ENCODE measurements around the gene BSN.
A peak's percentile ranks its signal among the peaks of the same experiment; 100 is the strongest.

The BSN gene

DNA sequence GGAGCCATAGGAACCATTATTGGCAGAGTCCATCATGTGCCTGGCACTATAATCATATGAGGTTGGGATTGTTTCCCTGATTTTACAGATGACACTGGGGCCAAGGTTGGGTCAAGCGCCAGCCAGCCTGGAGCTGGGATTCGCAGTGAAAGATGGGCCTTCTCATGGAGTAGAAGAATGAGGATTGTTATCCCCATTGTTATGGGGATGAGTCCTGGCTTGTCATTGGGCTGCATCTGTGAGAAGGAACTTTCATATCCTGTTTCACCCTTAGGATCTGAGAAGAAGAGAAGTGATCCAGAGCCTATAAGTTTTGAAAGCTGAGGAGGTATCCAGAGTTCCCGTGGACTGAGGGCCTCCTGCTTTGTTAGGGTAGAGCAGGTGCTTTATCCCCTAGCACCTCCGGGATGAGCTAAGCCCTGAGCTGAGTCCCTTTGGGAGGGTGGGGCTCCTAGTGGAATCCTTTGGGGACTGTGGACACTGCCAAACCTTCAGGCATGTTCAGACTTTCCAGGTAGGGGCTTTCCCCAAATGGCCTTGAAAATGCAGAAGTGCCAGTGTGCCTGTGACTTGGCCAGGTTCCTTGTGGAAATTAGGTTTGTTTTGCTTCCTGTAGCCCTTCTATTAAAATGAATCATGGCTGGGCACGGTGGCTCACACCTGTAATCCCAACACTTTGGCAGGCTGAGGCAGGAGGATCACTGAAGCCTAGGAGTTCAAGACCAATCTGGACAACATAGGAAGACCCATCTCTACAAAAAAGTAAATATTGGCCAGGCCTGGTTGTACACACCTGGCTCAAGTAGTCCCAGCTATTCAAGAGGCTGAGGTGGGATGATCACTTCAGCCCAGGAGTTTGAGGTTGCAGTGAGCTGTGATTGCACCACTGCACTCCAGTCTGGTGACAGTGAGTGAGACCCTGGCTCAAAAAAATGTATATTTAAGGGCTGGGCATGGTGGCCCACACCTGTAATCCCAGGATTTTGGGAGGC lies 30.2 kb upstream of the BSN start:
- TF ChIP-seq USF1 (IDR thresholded peaks at IDR 0.05) (no peak), RAD21 (IDR thresholded peaks at IDR 0.05; ENCODE audit: low read depth) (no peak), ZBTB7A (IDR thresholded peaks at IDR 0.05; ENCODE audit: low read depth) (no peak), TAF1 (IDR thresholded peaks at IDR 0.05; ENCODE audit: low read depth) (no peak), CREB1 (IDR thresholded peaks at IDR 0.05; ENCODE audit: low read depth) (no peak)
- TF ChIP-seq, protein P1, sequence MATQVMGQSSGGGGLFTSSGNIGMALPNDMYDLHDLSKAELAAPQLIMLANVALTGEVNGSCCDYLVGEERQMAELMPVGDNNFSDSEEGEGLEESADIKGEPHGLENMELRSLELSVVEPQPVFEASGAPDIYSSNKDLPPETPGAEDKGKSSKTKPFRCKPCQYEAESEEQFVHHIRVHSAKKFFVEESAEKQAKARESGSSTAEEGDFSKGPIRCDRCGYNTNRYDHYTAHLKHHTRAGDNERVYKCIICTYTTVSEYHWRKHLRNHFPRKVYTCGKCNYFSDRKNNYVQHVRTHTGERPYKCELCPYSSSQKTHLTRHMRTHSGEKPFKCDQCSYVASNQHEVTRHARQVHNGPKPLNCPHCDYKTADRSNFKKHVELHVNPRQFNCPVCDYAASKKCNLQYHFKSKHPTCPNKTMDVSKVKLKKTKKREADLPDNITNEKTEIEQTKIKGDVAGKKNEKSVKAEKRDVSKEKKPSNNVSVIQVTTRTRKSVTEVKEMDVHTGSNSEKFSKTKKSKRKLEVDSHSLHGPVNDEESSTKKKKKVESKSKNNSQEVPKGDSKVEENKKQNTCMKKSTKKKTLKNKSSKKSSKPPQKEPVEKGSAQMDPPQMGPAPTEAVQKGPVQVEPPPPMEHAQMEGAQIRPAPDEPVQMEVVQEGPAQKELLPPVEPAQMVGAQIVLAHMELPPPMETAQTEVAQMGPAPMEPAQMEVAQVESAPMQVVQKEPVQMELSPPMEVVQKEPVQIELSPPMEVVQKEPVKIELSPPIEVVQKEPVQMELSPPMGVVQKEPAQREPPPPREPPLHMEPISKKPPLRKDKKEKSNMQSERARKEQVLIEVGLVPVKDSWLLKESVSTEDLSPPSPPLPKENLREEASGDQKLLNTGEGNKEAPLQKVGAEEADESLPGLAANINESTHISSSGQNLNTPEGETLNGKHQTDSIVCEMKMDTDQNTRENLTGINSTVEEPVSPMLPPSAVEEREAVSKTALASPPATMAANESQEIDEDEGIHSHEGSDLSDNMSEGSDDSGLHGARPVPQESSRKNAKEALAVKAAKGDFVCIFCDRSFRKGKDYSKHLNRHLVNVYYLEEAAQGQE (IDR thresholded peaks at IDR 0.05; ENCODE audit: low read depth), result no peak

GRCh38 chr3:49529567-49529966 lies 24.7 kb upstream of the BSN start:
- TF ChIP-seq RAD21 (IDR thresholded peaks at IDR 0.05; ENCODE audit: low read depth) (no peak), CREB1 (IDR thresholded peaks at IDR 0.05; ENCODE audit: low read depth) (no peak), EGR1 (IDR thresholded peaks at IDR 0.05) (no peak), TAF1 (IDR thresholded peaks at IDR 0.05; ENCODE audit: low read depth) (no peak), ZBTB7A (IDR thresholded peaks at IDR 0.05; ENCODE audit: low read depth) (no peak), TEAD4 (IDR thresholded peaks at IDR 0.05) (no peak), EP300 (IDR thresholded peaks at IDR 0.05; ENCODE audit: borderline replicate concordance) (no peak), FOXM1 (IDR thresholded peaks at IDR 0.05; ENCODE audit: borderline replicate concordance, low read depth) (no peak), USF1 (IDR thresholded peaks at IDR 0.05) (no peak), NFIC (IDR thresholded peaks at IDR 0.05) (no peak)

DNA sequence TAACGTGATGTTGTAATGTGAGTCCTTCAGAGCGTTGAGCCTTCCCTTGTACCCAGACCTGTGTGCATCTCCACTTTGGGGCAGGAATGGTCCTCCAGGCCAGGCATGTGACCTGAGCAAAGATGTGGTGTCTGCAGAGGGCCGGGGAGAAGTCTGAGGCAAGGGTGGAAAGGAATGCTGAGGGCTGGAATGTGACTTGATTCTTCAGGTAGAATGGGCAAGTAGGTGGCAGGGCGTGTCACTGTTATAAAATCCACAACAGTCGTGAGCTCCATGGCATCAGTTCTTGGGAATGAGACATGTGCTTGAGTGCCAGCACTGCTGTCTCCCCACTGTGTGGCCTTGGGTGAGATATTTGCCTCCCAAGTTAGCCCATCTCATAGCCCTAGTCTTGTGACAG lies 24.0 kb upstream of the BSN start:
- TF ChIP-seq RAD21 (IDR thresholded peaks at IDR 0.05; ENCODE audit: low read depth), result no peak
- TF ChIP-seq FOXM1 (IDR thresholded peaks at IDR 0.05; ENCODE audit: borderline replicate concordance, low read depth), result no peak
- no peak for TF ChIP-seq ZBTB7A (IDR thresholded peaks at IDR 0.05; ENCODE audit: low read depth)
- TF ChIP-seq TAF1 (IDR thresholded peaks at IDR 0.05; ENCODE audit: low read depth), result no peak
- TF ChIP-seq TEAD4 (IDR thresholded peaks at IDR 0.05), result peak; percentile 68
- no peak for TF ChIP-seq TCF12 (IDR thresholded peaks at IDR 0.05; ENCODE audit: low read depth)
- TF ChIP-seq EP300 (IDR thresholded peaks at IDR 0.05; ENCODE audit: borderline replicate concordance), result no peak
- TF ChIP-seq, protein P1 (IDR thresholded peaks at IDR 0.05; ENCODE audit: low read depth), result no peak
- TF ChIP-seq CREB1 (IDR thresholded peaks at IDR 0.05; ENCODE audit: low read depth), result no peak
- TF ChIP-seq CEBPB (IDR thresholded peaks at IDR 0.05), result no peak
- TF ChIP-seq MAX (IDR thresholded peaks at IDR 0.05), result no peak
- TF ChIP-seq USF1 (IDR thresholded peaks at IDR 0.05), result 0 out of 2 replicates have a peak, but pooled peaks have one; percentile 19
- TF ChIP-seq EGR1 (IDR thresholded peaks at IDR 0.05), result no peak
- no peak for TF ChIP-seq NFIC (IDR thresholded peaks at IDR 0.05)
- TF ChIP-seq YY1 (IDR thresholded peaks at IDR 0.05; ENCODE audit: low read depth), result no peak

DNA sequence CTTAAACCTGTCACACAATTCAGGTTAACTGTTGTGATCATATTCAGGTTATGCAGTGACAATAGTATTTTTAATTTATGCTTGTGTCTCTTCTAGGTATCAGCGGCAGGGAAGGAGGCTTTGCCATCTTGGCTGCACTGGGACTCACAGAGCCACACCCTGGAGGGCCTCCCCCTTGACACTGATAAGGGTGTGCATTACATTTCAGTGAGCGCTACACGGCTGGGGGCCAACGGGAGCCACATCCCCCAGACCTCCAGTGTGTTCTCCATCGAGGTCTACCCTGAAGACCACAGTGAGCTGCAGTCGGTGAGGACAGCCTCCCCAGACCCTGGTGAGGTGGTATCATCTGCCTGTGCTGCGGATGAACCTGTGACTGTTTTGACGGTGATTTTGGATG lies 23.6 kb upstream of the BSN start:
- TF ChIP-seq TEAD4 (IDR thresholded peaks at IDR 0.05) (no peak), CEBPB (IDR thresholded peaks at IDR 0.05) (no peak), TCF12 (IDR thresholded peaks at IDR 0.05; ENCODE audit: low read depth) (no peak), ZBTB7A (IDR thresholded peaks at IDR 0.05; ENCODE audit: low read depth) (no peak), EP300 (IDR thresholded peaks at IDR 0.05; ENCODE audit: borderline replicate concordance) (no peak), RAD21 (IDR thresholded peaks at IDR 0.05; ENCODE audit: low read depth) (no peak), TAF1 (IDR thresholded peaks at IDR 0.05; ENCODE audit: low read depth) (no peak), EGR1 (IDR thresholded peaks at IDR 0.05) (no peak), MAX (IDR thresholded peaks at IDR 0.05) (no peak), USF1 (IDR thresholded peaks at IDR 0.05) (no peak)
- TF ChIP-seq, protein P1 (IDR thresholded peaks at IDR 0.05; ENCODE audit: low read depth), result no peak
